A673 (cell line): Measurements from ENCODE around the gene RGS14. TPM values are rescaled to one million over a fixed set of nuclear protein-coding genes. Genes with fewer than 3 reads are reported as not detected.

Experiments
- BruUV-seq: library from RNA; stranded (reverse); fragments of 400-500 nt; replicated peaks from 2 replicates; lab custom pipeline; 2021; lab: Mats Ljungman, UMichigan
- CTCF ChIA-PET: fragments of 300-600 bp; sonication (Branson Sonifier 250); formaldehyde crosslinking; loops from one replicate; lab custom pipeline; 2022; ENCODE audit warnings: antibody characterized with exemption; lab: Charles Lee
- POLR2A ChIA-PET: fragments of 300-600 bp; sonication (Branson Sonifier 250); formaldehyde crosslinking; loops from one replicate; lab custom pipeline; 2022; ENCODE audit warnings: antibody characterized with exemption; ENCODE audit not compliant: low non-redundant PET; lab: Charles Lee
- DNase-seq: peaks from one replicate; pipeline ENCODE4 v3.0.0-alpha.2; 2015; ENCODE audit warnings: low spot score
- H3K27ac ChIP-seq: fragments of 200-600 bp; sonication (generic); 2 replicates; pipeline ENCODE4 v1.5.1; 2016; ENCODE audit warnings: mixed run types, low read depth, mild to moderate bottlenecking, mixed read lengths, antibody characterized with exemption, low read length; ENCODE audit not compliant: poor library complexity, severe bottlenecking
- H3K27me3 ChIP-seq: fragments of 200-600 bp; sonication (generic); replicated peaks from 2 replicates; pipeline ENCODE4 v1.6.1; 2017; ENCODE audit warnings: mixed run types, low read depth, mild to moderate bottlenecking, mixed read lengths, antibody characterized with exemption, low read length; ENCODE audit not compliant: insufficient read depth, poor library complexity
- H3K36me3 ChIP-seq: fragments of 200-600 bp; sonication (generic); 2 replicates; pipeline ENCODE4 v1.6.1; 2016; ENCODE audit warnings: mixed run types, mild to moderate bottlenecking, mixed read lengths, antibody characterized with exemption, low read length; ENCODE audit not compliant: insufficient read depth, poor library complexity, severe bottlenecking
- H3K4me1 ChIP-seq: fragments of 200-600 bp; sonication (generic); 2 replicates; pipeline ENCODE4 v1.6.1; 2017; ENCODE audit warnings: mixed run types, mild to moderate bottlenecking, mixed read lengths, antibody characterized with exemption, low read length; ENCODE audit not compliant: insufficient read depth, poor library complexity, severe bottlenecking
- H3K4me3 ChIP-seq: fragments of 200-600 bp; sonication (generic); 2 replicates; pipeline ENCODE4 v1.5.1; 2016; ENCODE audit warnings: low read depth, mixed run types, mild to moderate bottlenecking, mixed read lengths, low read length; ENCODE audit not compliant: poor library complexity, severe bottlenecking
- H3K9me3 ChIP-seq: fragments of 200-600 bp; sonication (generic); 2 replicates; pipeline ENCODE4 v1.6.1; 2016; ENCODE audit warnings: mixed run types, low read depth, mild to moderate bottlenecking, mixed read lengths, antibody characterized with exemption, low read length; ENCODE audit not compliant: poor library complexity, severe bottlenecking
- EZH2 ChIP-seq: fragments of 200-600 bp; sonication (generic); IDR thresholded peaks from 2 replicates; pipeline ENCODE4 v1.6.1; 2017; ENCODE audit warnings: borderline replicate concordance, low read depth, mild to moderate bottlenecking, mixed read lengths, antibody characterized with exemption, low read length; ENCODE audit not compliant: poor library complexity, severe bottlenecking
- intact Hi-C: fragments of 100-400 bp; cut with micrococcal nuclease; formaldehyde crosslinking; loops from one replicate; pipeline ENCODE4 v1.10.0; 2022; ENCODE audit not compliant: unreplicated experiment
- total RNA-seq: library from RNA; stranded (reverse); gene quantifications from 2 replicates; pipeline ENCODE4 v1.2.3, GENCODE V29; 2021
- TF ChIP-seq, protein P1 (sequence below): fragments of 300-800, 200-600 bp; sonication (generic); conservative IDR thresholded peaks from 2 replicates; pipeline ENCODE4 v1.5.1; 2017; ENCODE audit warnings: low read depth, mild to moderate bottlenecking, antibody characterized with exemption, low read length, moderate library complexity, mixed read lengths

RGS14 gene
- total RNA-seq, 1 experiment from 2014 or later = 3.1 TPM

GRCh38 chr5:177313561-177314259, 44.0 kb upstream of the RGS14 start:
- H3K36me3 ChIP-seq = no peaks in the 10 kb centered on the region
- intact Hi-C loops = no loop called here
- no peaks in the 10 kb centered on the region for H3K9me3 ChIP-seq
- ChIA-PET CTCF (no interaction called here), POLR2A (no interaction called here)
- H3K27me3 ChIP-seq = no peaks in the 10 kb centered on the region
- H3K4me3 ChIP-seq = peak overlapping the region; percentile 80
- no TSS peak for BruUV-seq
- peaks cover 20% of the 10 kb centered on the region for H3K4me1 ChIP-seq
- no peak overlapping the region for H3K27ac ChIP-seq
- TF ChIP-seq EZH2 = no peak
- TF ChIP-seq, protein P1, sequence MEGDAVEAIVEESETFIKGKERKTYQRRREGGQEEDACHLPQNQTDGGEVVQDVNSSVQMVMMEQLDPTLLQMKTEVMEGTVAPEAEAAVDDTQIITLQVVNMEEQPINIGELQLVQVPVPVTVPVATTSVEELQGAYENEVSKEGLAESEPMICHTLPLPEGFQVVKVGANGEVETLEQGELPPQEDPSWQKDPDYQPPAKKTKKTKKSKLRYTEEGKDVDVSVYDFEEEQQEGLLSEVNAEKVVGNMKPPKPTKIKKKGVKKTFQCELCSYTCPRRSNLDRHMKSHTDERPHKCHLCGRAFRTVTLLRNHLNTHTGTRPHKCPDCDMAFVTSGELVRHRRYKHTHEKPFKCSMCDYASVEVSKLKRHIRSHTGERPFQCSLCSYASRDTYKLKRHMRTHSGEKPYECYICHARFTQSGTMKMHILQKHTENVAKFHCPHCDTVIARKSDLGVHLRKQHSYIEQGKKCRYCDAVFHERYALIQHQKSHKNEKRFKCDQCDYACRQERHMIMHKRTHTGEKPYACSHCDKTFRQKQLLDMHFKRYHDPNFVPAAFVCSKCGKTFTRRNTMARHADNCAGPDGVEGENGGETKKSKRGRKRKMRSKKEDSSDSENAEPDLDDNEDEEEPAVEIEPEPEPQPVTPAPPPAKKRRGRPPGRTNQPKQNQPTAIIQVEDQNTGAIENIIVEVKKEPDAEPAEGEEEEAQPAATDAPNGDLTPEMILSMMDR = no peak
- no peak for DNase-seq

- Histone ChIP-seq H3K36me3 (no peaks in the 10 kb centered on the region), H3K4me1 (peaks cover 18% of the 10 kb centered on the region), H3K9me3 (no peaks in the 10 kb centered on the region), H3K4me3 (no peak overlapping the region), H3K27me3 (no peaks in the 10 kb centered on the region), H3K27ac (no peak overlapping the region)
- POLR2A ChIA-PET = interaction anchor here (0.6 kb wide), 1 partner anchor 175 kb away, joined by 3 read pairs; no protein-coding TSS in a partner anchor
- TF ChIP-seq, protein P1 = no peak
- no peak for TF ChIP-seq EZH2
- BruUV-seq = no TSS peak
- no peak for DNase-seq
- intact Hi-C loops = no loop called here
- CTCF ChIA-PET = no interaction called here
Measured at GRCh38 chr5:177314376-177315342, 43.1 kb upstream of the RGS14 start.

DNA sequence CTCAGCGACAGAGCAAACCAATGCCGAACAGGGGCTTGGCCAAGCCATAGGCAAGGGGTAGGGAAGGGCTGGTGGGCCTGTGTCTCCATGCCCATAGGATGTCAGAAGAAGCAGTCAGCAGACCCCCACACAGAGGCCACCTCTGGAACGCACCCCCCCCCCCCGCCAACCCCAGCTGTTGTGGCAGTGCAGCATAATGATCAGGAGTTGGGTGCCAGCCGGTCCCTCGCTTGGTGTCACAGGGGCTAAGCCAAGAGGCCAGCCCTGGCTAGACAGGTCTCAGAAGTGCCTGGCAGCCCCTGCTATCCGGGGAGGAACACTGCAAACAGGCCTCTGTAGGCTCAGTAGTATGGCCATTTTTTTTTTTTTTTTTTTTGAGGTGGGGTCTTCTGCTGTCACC, 42.3 kb upstream of the RGS14 start:
- no TSS peak for BruUV-seq
- Histone ChIP-seq H3K27ac (no peak overlapping the region), H3K9me3 (no peaks in the 10 kb centered on the region), H3K4me3 (no peak overlapping the region), H3K27me3 (no peaks in the 10 kb centered on the region), H3K36me3 (no peaks in the 10 kb centered on the region), H3K4me1 (peaks cover 11% of the 10 kb centered on the region)
- ChIA-PET POLR2A (no interaction called here), CTCF (no interaction called here)
- TF ChIP-seq, protein P1 = no peak
- no peak for TF ChIP-seq EZH2
- DNase-seq = no peak
- intact Hi-C loops = no loop called here
